ENCODE measurements around the gene ANKS3.

Gene ANKS3

GRCh38 chr16:4683255-4684057 lies 50.6 kb downstream of the ANKS3 start:
- DNase-seq, result no peak

- no peak for DNase-seq
These were observed 51.3 kb downstream of the ANKS3 start for GRCh38 chr16:4682616-4683254.

GRCh38 chr16:4682084-4682591 lies 51.9 kb downstream of the ANKS3 start:
- no peak for DNase-seq

GRCh38 chr16:4681471-4682083 lies 52.5 kb downstream of the ANKS3 start:
- no peak for DNase-seq

GRCh38 chr16:4680673-4681470 lies 53.2 kb downstream of the ANKS3 start:
- DNase-seq, result no peak

GRCh38 chr16:4679850-4680636 lies 54.0 kb downstream of the ANKS3 start:
- DNase-seq, result no peak

GRCh38 chr16:4679156-4679849 lies 54.8 kb downstream of the ANKS3 start:
- DNase-seq, result no peak

- DNase-seq, result no peak
These were observed 55.5 kb downstream of the ANKS3 start for GRCh38 chr16:4678596-4678995.

GRCh38 chr16:4677994-4678393 lies 56.1 kb downstream of the ANKS3 start:
- no peak for DNase-seq

- DNase-seq, result no peak
These were observed 56.7 kb downstream of the ANKS3 start for GRCh38 chr16:4677390-4677789.

GRCh38 chr16:4676831-4677230 lies 57.2 kb downstream of the ANKS3 start:
- DNase-seq, result no peak

- DNase-seq, result no peak
These were observed 57.9 kb downstream of the ANKS3 start for GRCh38 chr16:4675864-4676786.

- DNase-seq, result no peak
These were observed 59.0 kb downstream of the ANKS3 start for GRCh38 chr16:4674926-4675530.

GRCh38 chr16:4673387-4674046 lies 60.6 kb downstream of the ANKS3 start:
- no peak for DNase-seq

GRCh38 chr16:4668313-4668960 lies 65.6 kb downstream of the ANKS3 start:
- DNase-seq, result no peak

GRCh38 chr16:4667203-4667963 lies 66.7 kb downstream of the ANKS3 start:
- DNase-seq, result no peak

GRCh38 chr16:4666537-4667202 lies 67.4 kb downstream of the ANKS3 start:
- DNase-seq, result no peak
